NCI-H146 treated with DMSO at 0.1 percent for 48 hours (cell line): ENCODE data around the gene SLFN12.
"Not testable (repeated sequence)": the region's sequence is repeated elsewhere in the genome, so short reads cannot be mapped to it uniquely, and the experiment has no call there.

ENCODE experiments used
- DNase-seq: peaks from one replicate; lab custom pipeline; 2025; ENCODE audit not compliant: unreplicated experiment; lab: John Stamatoyannopoulos, UW

The SLFN12 gene

DNA sequence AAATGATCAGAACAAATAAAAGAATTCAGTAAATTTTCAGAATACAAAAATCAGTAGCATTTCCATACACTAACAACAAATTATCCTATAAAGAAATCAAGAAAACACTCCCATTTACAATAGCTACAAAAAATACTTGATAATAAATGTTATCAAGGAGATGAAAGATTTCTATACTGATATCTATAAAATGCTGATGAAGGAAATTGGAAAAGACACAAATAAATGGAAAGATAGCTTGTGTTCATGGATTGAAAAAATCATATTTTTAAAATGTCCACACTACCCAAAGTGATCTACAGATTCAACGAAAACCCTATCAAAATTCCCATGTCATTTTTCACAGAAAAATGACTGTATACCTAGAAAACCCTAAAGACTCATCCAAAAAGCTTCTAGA, 18.1 kb downstream of the SLFN12 start:
- no peak for DNase-seq

DNA sequence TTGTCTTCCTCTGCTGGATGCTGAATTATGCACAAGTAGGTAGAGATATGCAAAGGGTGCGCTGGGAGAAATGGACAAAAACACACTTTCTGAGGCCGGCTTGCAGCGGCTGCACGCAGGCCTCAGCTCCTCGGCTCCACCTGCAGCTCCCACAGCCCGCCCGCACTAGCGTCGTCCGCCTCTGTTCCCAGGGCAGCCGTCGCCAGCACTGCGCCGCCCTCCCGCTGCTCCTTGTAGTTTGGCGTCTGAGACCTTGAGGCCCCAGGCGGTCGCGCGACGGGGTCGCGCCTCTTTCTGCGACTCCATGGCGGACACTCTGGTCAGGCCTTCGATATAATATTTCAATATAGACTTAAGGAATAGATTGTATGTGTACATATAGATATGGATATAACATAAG, 24.8 kb downstream of the SLFN12 start:
- DNase-seq, result no peak

DNA sequence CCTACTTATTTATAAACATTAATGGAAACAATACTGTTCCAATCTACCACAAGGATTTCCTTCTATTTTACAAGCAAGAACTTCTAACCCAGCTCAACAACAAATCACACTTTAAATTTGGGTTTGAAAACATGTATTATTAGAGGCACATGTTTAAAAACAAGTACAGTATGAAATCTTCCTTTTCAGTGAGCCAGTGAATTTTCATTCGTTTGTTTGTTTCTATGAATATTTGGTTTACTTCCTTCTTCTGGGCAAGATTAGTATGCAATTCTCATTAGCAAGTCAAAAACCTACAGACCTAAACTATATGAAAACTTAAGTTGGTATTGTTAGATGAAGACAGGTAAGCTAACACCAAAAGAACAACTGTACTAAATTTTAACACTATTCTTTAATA, 25.7 kb downstream of the SLFN12 start:
- no peak for DNase-seq

DNA sequence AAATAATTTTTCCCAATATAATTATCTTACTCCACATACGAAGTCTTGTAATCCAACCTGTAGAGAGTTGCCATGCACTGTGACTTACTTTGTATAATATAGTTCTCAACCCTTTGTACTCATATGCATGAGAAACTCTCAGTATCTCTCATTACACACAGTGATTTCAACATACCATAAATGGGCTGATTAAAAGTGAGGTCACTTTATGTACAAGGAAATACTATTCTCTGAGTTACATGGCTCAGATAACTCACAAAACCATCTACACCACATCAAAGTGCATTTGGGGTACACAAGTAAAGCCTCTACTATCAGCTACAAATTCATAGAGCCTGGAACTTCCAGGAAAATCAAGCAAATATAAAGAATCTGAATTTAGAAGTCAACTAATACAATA, 27.9 kb downstream of the SLFN12 start:
- DNase-seq, result no peak

- not testable (repeated sequence) for DNase-seq
Observed at GRCh38 chr17:35393783-35394182, 38.5 kb downstream of the SLFN12 start.

DNA sequence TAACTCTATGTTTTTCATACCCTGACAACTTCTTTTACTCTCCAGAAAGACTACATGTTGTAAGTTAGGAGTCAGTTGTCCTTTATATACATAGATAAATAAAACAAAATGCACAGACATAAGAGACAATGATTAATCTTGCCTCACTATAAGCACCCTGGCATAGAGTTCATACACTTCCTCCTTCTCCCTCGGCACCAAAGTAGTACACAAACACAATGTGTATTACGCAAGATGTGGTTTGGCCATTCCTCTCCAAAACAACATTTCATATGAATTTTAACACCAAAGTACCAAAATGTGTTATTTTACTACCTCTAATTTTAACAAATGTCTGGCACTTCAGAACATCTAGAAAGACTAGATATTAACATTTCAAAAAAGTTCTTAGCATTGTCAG, 41.6 kb downstream of the SLFN12 start:
- no peak for DNase-seq

DNA sequence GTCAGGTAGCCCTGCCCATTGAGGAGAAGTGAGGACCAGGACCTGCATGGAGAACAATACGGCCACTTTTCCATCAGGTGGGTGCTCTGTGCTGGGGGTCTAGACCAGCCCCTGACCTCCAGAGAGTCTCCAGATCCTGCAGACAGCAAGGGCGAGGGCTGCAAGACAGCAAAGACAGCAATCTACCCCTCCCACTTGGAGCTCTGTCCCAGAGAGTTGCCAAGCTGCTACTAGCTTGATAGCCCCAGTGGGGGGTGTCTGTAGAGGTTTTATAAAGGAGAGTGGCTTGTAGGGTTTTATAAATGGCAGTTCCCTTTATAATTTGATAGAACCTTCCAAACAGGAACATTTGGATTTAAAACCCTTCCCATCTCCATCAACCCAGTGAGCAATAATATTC, 42.1 kb downstream of the SLFN12 start:
- DNase-seq, result no peak

DNA sequence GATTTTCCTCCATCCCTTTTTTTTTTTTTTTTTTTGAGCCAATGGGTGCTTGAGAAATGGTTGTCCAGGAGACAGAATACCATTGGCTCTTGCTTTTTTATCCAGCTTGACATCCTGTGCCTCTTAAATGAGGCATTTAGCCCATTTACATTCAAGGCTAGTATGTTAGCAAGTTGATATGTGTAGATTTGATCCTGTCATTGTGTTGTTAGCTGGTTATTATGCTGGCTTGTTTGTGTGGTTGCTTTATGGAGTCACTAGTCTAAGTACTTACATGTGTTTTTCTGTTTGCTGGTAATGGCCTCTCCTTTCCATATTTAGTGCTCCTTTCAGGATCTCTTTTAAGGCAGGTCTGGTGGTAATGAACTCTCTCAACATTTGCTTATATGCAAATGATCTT, 44.8 kb downstream of the SLFN12 start:
- DNase-seq, result no peak

DNA sequence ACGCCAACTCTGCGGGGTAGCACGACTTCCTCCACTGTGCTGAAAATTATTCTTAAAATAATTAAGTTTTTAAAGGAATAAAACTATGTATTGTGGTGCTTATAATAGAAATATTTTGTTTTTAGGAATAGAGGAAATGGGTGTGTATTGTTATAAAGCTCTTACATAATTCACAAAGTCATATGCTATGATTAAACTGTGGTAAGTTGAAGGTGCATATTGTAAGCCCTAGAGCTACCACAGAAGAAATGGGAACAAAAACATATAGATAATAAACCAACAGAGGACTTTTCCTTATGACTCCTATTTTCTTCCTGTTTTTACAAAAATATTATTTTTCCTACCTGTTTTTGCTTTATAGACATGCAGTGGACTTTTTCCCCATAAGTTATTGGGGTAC, 54.6 kb downstream of the SLFN12 start:
- no peak for DNase-seq

GRCh38 chr17:35377068-35377467, 55.2 kb downstream of the SLFN12 start:
- DNase-seq, result no peak

DNA sequence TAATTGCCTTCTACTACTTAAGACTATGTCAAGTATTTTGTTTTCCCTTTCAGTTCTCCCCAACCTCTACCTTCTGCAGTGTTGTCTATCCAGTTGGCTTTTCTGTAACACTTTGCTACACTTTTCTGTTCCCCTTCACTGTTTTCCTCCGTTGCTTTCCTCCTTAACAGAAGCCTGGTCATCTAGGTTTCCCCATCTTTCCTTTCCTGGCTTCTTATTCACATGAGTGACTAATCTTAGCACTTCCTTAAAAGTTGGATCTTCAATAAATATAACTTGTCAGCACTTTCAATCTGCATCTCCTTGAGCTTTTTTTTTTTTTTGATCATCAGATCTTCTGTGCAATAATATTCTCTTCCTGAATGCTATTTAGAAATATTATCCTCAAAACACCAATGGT, 56.1 kb downstream of the SLFN12 start:
- no peak for DNase-seq

DNA sequence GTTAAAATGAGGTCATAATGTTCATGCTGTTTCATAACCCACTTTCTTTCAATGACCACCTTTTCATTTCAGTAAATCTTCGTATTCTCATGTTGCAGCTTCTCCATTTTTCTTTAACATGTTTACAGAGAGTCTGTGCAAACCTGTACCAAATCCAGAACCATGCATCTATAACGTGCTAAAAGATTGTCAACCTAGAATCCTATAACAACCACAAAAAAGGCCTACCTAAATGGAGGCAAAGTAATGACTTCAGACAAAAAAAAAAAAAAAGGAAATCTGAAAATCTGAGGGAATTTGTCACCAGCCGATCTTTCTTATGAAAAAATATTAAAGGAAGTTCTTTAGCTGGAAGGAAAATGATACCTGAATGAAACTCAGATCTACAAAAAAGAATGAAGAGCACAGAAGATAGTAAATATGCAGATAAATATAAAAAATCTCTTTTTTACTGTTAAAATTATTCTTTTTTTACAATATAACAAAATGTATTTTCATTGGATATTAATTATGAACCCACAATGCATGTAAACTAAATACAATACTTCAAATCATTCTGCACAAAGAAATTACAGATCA, 57.4 kb downstream of the SLFN12 start:
- no peak for DNase-seq

- DNase-seq, result no peak
Observed at GRCh38 chr17:35373984-35374765, 58.1 kb downstream of the SLFN12 start.

GRCh38 chr17:35373534-35373983, 58.7 kb downstream of the SLFN12 start, which contains the start of gene SLFN11:
Gene SLFN11, minus strand, starts transcription at chr17:35373621. Its CDS starts 9,814 bp downstream, at chr17:35363807.
- no peak for DNase-seq

GRCh38 chr17:35372846-35373533, 59.3 kb downstream of the SLFN12 start:
- no peak for DNase-seq

- no peak for DNase-seq
Observed at GRCh38 chr17:35371934-35372333, 60.4 kb downstream of the SLFN12 start.

DNA sequence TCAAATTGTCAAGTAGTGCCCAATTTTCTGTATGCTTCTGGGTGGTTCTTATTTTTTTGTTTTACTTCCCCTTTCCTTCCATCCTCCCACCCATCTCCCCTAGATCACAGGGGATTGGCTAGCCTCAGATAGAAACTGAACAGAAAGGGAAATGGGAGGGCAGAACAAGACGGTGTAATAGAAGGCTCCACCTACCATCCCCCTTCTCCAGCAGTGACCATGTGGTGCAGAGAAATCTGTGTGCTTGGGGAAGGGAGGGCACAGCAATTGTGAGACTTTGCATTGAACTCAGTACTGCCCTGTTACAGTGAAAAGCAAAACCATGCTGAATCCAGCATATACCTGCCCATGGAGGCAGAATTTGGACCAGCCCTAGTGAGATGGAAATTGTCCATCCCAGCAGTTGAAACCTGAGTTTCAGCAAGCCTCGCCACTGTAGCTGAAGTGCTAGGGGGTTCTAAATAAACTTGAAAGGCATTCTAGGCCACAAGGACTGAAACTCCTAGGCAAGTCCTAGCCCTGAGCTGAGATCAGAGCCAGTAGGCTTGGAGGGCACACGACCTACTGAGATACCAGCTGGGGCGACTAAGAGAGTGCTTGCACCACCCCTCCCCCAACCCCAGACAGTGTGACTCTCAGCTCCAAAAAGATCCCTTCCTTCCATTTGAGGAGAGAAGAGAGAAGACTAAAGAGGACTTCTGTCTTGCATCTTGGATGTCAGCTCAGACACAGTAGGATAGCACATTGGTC, 64.0 kb downstream of the SLFN12 start:
- no peak for DNase-seq

- no peak for DNase-seq
Observed at GRCh38 chr17:35361027-35361426, 71.3 kb downstream of the SLFN12 start.
